ENCODE results near the gene EPC1. TPM values are rescaled to one million over a fixed set of nuclear protein-coding genes. Genes with fewer than 3 reads are reported as not detected.

EPC1 gene
- total RNA-seq, 1 donor from 2014 or later: 45.4 TPM

- Histone ChIP-seq H3F3A (ENCODE audit: low read depth) (no peaks in the 10 kb centered on the region), H2AFZ (replicated peaks) (no peak overlapping the region), H3K36me3 (no peaks in the 10 kb centered on the region), H3K79me2 (ENCODE audit: low read depth) (peaks cover 100% of the 10 kb centered on the region), H3K27me3 (no peaks in the 10 kb centered on the region), H3K4me2 (no peak overlapping the region), H3K4me1 (peaks cover 23% of the 10 kb centered on the region), H3K9ac (no peak overlapping the region), H4K20me1 (ENCODE audit: low read depth) (peaks cover 86% of the 10 kb centered on the region), H3K4me3 (no peak overlapping the region), H3K27ac (no peak overlapping the region), H3K9me3 (ENCODE audit: low read depth) (no peaks in the 10 kb centered on the region)
- Mint-ChIP-seq H3K27ac (no peak overlapping the region), H3K4me1 (peaks cover 2% of the 10 kb centered on the region), H3K27me3 (ENCODE audit: insufficient read depth, low read depth) (peaks cover 3% of the 10 kb centered on the region), H3K4me3 (no peak overlapping the region), H3K9me3 (peaks cover 30% of the 10 kb centered on the region), H3K36me3 (peaks cover 54% of the 10 kb centered on the region)
- TF ChIP-seq EZH2phosphoT487 (IDR thresholded peaks at IDR 0.05) (no peak), EZH2 (IDR thresholded peaks at IDR 0.05) (no peak), CTCF (IDR thresholded peaks at IDR 0.05) (no peak)
- DNase-seq (ENCODE audit: low spot score): no peak
These were observed 13.1 kb downstream of the EPC1 start for GRCh38 chr10:32333849-32334248.

- Histone ChIP-seq H3K4me3 (no peak overlapping the region), H3K36me3 (no peaks in the 10 kb centered on the region), H3K9me3 (ENCODE audit: low read depth) (no peaks in the 10 kb centered on the region), H3K27ac (no peak overlapping the region), H2AFZ (replicated peaks) (no peak overlapping the region), H3K9ac (no peak overlapping the region), H3F3A (ENCODE audit: low read depth) (no peaks in the 10 kb centered on the region), H3K27me3 (no peaks in the 10 kb centered on the region), H3K4me2 (no peak overlapping the region), H4K20me1 (ENCODE audit: low read depth) (peaks cover 88% of the 10 kb centered on the region), H3K4me1 (peaks cover 23% of the 10 kb centered on the region), H3K79me2 (ENCODE audit: low read depth) (peaks cover 100% of the 10 kb centered on the region)
- H3K9me3 Mint-ChIP-seq: peaks cover 16% of the 10 kb centered on the region
- TF ChIP-seq CTCF (IDR thresholded peaks at IDR 0.05) (no peak), EZH2 (IDR thresholded peaks at IDR 0.05) (no peak)
- no peak for DNase-seq (ENCODE audit: low spot score)
- H3K4me3 Mint-ChIP-seq: no peak overlapping the region
- no peak overlapping the region for H3K27ac Mint-ChIP-seq
- H3K27me3 Mint-ChIP-seq (ENCODE audit: insufficient read depth, low read depth): peaks cover 3% of the 10 kb centered on the region
- peaks cover 41% of the 10 kb centered on the region for H3K36me3 Mint-ChIP-seq
- H3K4me1 Mint-ChIP-seq: peaks cover 2% of the 10 kb centered on the region
These were observed 14.6 kb downstream of the EPC1 start for GRCh38 chr10:32332299-32332750.

GRCh38 chr10:32331606-32332005 is 15.4 kb downstream of the EPC1 start:
- no peak overlapping the region for H3K4me3 Mint-ChIP-seq
- peaks cover 92% of the 10 kb centered on the region for H4K20me1 ChIP-seq (ENCODE audit: low read depth)
- H3K79me2 ChIP-seq (ENCODE audit: low read depth): peaks cover 100% of the 10 kb centered on the region
- H3K27ac Mint-ChIP-seq: no peak overlapping the region
- H3K27me3 ChIP-seq: no peaks in the 10 kb centered on the region
- peaks cover 40% of the 10 kb centered on the region for H3K36me3 Mint-ChIP-seq
- H3K9me3 ChIP-seq (ENCODE audit: low read depth): no peaks in the 10 kb centered on the region
- H3K4me2 ChIP-seq: no peak overlapping the region
- no peaks in the 10 kb centered on the region for H3F3A ChIP-seq (ENCODE audit: low read depth)
- H3K27ac ChIP-seq: no peak overlapping the region
- no peak overlapping the region for H3K9ac ChIP-seq
- H3K4me1 ChIP-seq: peaks cover 23% of the 10 kb centered on the region
- H3K36me3 ChIP-seq: no peaks in the 10 kb centered on the region
- H3K27me3 Mint-ChIP-seq (ENCODE audit: insufficient read depth, low read depth): peaks cover 2% of the 10 kb centered on the region
- H3K9me3 Mint-ChIP-seq: peaks cover 15% of the 10 kb centered on the region
- TF ChIP-seq CTCF (IDR thresholded peaks at IDR 0.05): no peak
- no peak for TF ChIP-seq EZH2 (IDR thresholded peaks at IDR 0.05)
- no peak for TF ChIP-seq EZH2phosphoT487 (IDR thresholded peaks at IDR 0.05)
- no peak overlapping the region for H3K4me3 ChIP-seq
- DNase-seq (ENCODE audit: low spot score): no peak
- H2AFZ ChIP-seq (replicated peaks): no peak overlapping the region
- H3K4me1 Mint-ChIP-seq: peaks cover 2% of the 10 kb centered on the region

All from neural progenitor cell (in vitro differentiated cells).